Measurements from ENCODE around the gene NTSR2. TPM values are rescaled to one million over a fixed set of nuclear protein-coding genes. Genes with fewer than 3 reads are reported as not detected.

Gene NTSR2
- polyA plus RNA-seq, 2 of the 4 experiments (the other 2 are of a cell fraction): not detected

- no peak for DNase-seq (ENCODE audit: low read depth in 1 of 2, low spot score in 1 of 2)
- ATAC-seq: no peak
- H3K4me2 ChIP-seq: no peak overlapping the region
- no peaks in the 10 kb centered on the region for H3K9me3 ChIP-seq
- CTCF ChIA-PET: interaction anchor here (1.0 to 2.4 kb wide), 2 partner anchors 55 to 57 kb away, joined by 3 to 5 read pairs; no protein-coding TSS in a partner anchor
- FAIRE-seq: no peak
- no peak overlapping the region for H3K27ac ChIP-seq
- POLR2A ChIA-PET: no interaction called here
- no peak for TF ChIP-seq SREBF2 (IDR thresholded peaks at IDR 0.05)
- TF ChIP-seq KDM1A (IDR thresholded peaks at IDR 0.05; ENCODE audit: low read depth): no peak
- no peak for TF ChIP-seq NR3C1 (IDR thresholded peaks at IDR 0.05)
- no peak for TF ChIP-seq HOXB5 (CRISPR knock-in tag; IDR thresholded peaks at IDR 0.05)
- TF ChIP-seq ESRRA (IDR thresholded peaks at IDR 0.05; ENCODE audit: borderline replicate concordance, low read length): no peak
- TF ChIP-seq, protein P1, sequence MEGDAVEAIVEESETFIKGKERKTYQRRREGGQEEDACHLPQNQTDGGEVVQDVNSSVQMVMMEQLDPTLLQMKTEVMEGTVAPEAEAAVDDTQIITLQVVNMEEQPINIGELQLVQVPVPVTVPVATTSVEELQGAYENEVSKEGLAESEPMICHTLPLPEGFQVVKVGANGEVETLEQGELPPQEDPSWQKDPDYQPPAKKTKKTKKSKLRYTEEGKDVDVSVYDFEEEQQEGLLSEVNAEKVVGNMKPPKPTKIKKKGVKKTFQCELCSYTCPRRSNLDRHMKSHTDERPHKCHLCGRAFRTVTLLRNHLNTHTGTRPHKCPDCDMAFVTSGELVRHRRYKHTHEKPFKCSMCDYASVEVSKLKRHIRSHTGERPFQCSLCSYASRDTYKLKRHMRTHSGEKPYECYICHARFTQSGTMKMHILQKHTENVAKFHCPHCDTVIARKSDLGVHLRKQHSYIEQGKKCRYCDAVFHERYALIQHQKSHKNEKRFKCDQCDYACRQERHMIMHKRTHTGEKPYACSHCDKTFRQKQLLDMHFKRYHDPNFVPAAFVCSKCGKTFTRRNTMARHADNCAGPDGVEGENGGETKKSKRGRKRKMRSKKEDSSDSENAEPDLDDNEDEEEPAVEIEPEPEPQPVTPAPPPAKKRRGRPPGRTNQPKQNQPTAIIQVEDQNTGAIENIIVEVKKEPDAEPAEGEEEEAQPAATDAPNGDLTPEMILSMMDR (IDR thresholded peaks at IDR 0.05): no peak
- TF ChIP-seq MAX (IDR thresholded peaks at IDR 0.05): no peak
- TF ChIP-seq ZFP36 (IDR thresholded peaks at IDR 0.05; ENCODE audit: borderline replicate concordance, partially characterized antibody): no peak
- TF ChIP-seq, protein P2, sequence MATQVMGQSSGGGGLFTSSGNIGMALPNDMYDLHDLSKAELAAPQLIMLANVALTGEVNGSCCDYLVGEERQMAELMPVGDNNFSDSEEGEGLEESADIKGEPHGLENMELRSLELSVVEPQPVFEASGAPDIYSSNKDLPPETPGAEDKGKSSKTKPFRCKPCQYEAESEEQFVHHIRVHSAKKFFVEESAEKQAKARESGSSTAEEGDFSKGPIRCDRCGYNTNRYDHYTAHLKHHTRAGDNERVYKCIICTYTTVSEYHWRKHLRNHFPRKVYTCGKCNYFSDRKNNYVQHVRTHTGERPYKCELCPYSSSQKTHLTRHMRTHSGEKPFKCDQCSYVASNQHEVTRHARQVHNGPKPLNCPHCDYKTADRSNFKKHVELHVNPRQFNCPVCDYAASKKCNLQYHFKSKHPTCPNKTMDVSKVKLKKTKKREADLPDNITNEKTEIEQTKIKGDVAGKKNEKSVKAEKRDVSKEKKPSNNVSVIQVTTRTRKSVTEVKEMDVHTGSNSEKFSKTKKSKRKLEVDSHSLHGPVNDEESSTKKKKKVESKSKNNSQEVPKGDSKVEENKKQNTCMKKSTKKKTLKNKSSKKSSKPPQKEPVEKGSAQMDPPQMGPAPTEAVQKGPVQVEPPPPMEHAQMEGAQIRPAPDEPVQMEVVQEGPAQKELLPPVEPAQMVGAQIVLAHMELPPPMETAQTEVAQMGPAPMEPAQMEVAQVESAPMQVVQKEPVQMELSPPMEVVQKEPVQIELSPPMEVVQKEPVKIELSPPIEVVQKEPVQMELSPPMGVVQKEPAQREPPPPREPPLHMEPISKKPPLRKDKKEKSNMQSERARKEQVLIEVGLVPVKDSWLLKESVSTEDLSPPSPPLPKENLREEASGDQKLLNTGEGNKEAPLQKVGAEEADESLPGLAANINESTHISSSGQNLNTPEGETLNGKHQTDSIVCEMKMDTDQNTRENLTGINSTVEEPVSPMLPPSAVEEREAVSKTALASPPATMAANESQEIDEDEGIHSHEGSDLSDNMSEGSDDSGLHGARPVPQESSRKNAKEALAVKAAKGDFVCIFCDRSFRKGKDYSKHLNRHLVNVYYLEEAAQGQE (IDR thresholded peaks at IDR 0.05): no peak
- TF ChIP-seq EHF (CRISPR knock-in tag; IDR thresholded peaks at IDR 0.05): no peak
- no peak for TF ChIP-seq EP300 (IDR thresholded peaks at IDR 0.05)
- no peak for TF ChIP-seq HES2 (IDR thresholded peaks at IDR 0.05)
- WGBS (ENCODE audit: missing lambda C conversion rate): 55% methylated on average over 5 of the region's 5 CpGs
- H3K4me1 ChIP-seq: no peaks in the 10 kb centered on the region
- no peak overlapping the region for H3K4me3 ChIP-seq
Measured at GRCh38 chr2:11639503-11639902, 30.5 kb downstream of the NTSR2 start.

GRCh38 chr2:11637546-11637945, 32.4 kb downstream of the NTSR2 start:
- Histone ChIP-seq H3K27ac (no peak overlapping the region), H3K4me3 (no peak overlapping the region), H3K9me3 (no peaks in the 10 kb centered on the region), H3K4me1 (no peaks in the 10 kb centered on the region), H3K4me2 (no peak overlapping the region)
- whole genome bisulfite sequencing (ENCODE audit: missing lambda C conversion rate): 76% methylated on average over 15 of the region's 15 CpGs
- ATAC-seq (no peak), FAIRE-seq (no peak), DNase-seq (ENCODE audit: low read depth in 1 of 2, low spot score in 1 of 2) (no peak)
- TF ChIP-seq ZC3H11A (IDR thresholded peaks at IDR 0.05) (no peak), KDM5A (IDR thresholded peaks at IDR 0.05) (no peak), JUNB (IDR thresholded peaks at IDR 0.05) (no peak), MAFK (IDR thresholded peaks at IDR 0.05; ENCODE audit: partially characterized antibody) (no peak), SMC3 (IDR thresholded peaks at IDR 0.05) (no peak), FOSL2 (IDR thresholded peaks at IDR 0.05) (no peak), FOSL2 (CRISPR knock-in tag; IDR thresholded peaks at IDR 0.05) (no peak), RFX5 (IDR thresholded peaks at IDR 0.05) (no peak), PHF8 (IDR thresholded peaks at IDR 0.05; ENCODE audit: borderline replicate concordance, low read depth) (no peak), RCOR1 (IDR thresholded peaks at IDR 0.05; ENCODE audit: low read depth, low read length) (no peak), SREBF2 (IDR thresholded peaks at IDR 0.05) (no peak), MYC (IDR thresholded peaks at IDR 0.05; ENCODE audit: borderline replicate concordance, low read length) (no peak), TFCP2L1 (CRISPR knock-in tag; IDR thresholded peaks at IDR 0.05) (no peak), HEYL (CRISPR knock-in tag; IDR thresholded peaks at IDR 0.05) (no peak), HOXB5 (CRISPR knock-in tag; IDR thresholded peaks at IDR 0.05) (no peak)
- TF ChIP-seq, protein P3, sequence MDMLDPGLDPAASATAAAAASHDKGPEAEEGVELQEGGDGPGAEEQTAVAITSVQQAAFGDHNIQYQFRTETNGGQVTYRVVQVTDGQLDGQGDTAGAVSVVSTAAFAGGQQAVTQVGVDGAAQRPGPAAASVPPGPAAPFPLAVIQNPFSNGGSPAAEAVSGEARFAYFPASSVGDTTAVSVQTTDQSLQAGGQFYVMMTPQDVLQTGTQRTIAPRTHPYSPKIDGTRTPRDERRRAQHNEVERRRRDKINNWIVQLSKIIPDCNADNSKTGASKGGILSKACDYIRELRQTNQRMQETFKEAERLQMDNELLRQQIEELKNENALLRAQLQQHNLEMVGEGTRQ (IDR thresholded peaks at IDR 0.05): no peak
- ChIA-PET CTCF (interaction anchor here (1.5 kb wide), 1 partner anchor 54 kb away, joined by 3 read pairs; no protein-coding TSS in a partner anchor), POLR2A (no interaction called here)

Data from A549 (cell line).